ENCODE data around the gene TERB2. TPM values are rescaled to one million over a fixed set of nuclear protein-coding genes. Genes with fewer than 3 reads are reported as not detected.
"Not testable (repeated sequence)": the region's sequence is repeated elsewhere in the genome, so short reads cannot be mapped to it uniquely, and the experiment has no call there.

TERB2 gene
- total RNA-seq, 4 donors from 2014 or later, result not detected

DNA sequence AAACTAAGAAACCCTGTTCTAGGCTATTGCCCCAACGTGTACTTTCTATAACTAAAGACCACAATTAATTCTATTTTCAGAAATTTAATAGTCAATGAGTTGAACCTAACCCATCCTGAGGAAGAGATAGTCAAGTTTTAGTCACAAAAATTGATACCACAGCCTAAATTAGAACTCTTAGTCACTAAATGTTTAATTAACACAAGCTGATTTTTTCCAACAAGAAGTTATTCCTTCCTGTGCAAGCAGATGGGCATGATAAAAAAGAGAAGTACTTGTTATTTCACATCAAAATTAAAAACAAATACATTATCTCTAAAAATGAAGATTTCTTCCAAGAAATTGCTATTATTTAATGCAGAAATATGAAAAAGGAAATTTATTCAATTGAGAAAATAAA lies 38.4 kb upstream of the TERB2 start:
- no peak overlapping the region for H3K27ac ChIP-seq
- no peak for DNase-seq
- in situ Hi-C loops (cut with MboI; ENCODE audit: low pct_ligation_motif_present in 1 of 4, low pct_unique_long_range_greater_than_20kb in 1 of 4, low sequenced_read_pairs in 3 of 4) (no loop called here), intact Hi-C loops (cut with DNase I; ENCODE audit: low total_unique reads) (no loop called here)
- TF ChIP-seq POLR2AphosphoS5 (IDR thresholded peaks at IDR 0.05) (no peak), POLR2A (IDR thresholded peaks at IDR 0.05) (no peak), EP300 (IDR thresholded peaks at IDR 0.05; ENCODE audit: low read depth) (no peak)
- TF ChIP-seq, protein P1, sequence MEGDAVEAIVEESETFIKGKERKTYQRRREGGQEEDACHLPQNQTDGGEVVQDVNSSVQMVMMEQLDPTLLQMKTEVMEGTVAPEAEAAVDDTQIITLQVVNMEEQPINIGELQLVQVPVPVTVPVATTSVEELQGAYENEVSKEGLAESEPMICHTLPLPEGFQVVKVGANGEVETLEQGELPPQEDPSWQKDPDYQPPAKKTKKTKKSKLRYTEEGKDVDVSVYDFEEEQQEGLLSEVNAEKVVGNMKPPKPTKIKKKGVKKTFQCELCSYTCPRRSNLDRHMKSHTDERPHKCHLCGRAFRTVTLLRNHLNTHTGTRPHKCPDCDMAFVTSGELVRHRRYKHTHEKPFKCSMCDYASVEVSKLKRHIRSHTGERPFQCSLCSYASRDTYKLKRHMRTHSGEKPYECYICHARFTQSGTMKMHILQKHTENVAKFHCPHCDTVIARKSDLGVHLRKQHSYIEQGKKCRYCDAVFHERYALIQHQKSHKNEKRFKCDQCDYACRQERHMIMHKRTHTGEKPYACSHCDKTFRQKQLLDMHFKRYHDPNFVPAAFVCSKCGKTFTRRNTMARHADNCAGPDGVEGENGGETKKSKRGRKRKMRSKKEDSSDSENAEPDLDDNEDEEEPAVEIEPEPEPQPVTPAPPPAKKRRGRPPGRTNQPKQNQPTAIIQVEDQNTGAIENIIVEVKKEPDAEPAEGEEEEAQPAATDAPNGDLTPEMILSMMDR (IDR thresholded peaks at IDR 0.05), result no peak
- H3K9me3 ChIP-seq, result no peaks in the 10 kb centered on the region
- no peaks in the 10 kb centered on the region for H3K4me1 ChIP-seq
- no peaks in the 10 kb centered on the region for H3K36me3 ChIP-seq
- no peak overlapping the region for H3K4me3 ChIP-seq
- 78 to 88% methylated on average over 1 of the region's 1 CpG for WGBS, 2 donors (ENCODE audit: low coverage in 1 of 2)
- H3K27me3 ChIP-seq, result no peaks in the 10 kb centered on the region

DNA sequence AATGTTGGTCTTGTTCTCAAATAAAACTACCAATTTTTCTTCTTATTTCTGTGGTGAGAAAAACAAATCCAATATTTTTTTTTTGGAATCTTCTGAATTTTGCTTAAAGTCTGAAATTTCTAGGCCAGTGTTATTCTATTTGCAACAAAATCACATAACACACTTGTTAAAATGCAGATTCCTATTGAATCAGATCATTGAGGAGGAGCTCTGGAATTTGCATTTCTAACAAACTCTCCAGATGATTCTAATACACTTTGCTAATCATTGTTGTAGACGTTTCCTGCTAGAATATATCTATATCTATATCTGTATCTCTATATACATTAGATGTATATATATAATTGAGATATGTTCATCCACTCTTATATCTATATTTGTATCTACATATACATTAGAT lies 27.8 kb upstream of the TERB2 start:
- H3K9me3 ChIP-seq; H3K4me1 ChIP-seq; DNase-seq; H3K27ac ChIP-seq; in situ Hi-C loops (cut with MboI; ENCODE audit: low pct_ligation_motif_present in 1 of 4, low pct_unique_long_range_greater_than_20kb in 1 of 4, low sequenced_read_pairs in 3 of 4); H3K4me3 ChIP-seq; H3K27me3 ChIP-seq; intact Hi-C loops (cut with DNase I; ENCODE audit: low total_unique reads); H3K36me3 ChIP-seq: not testable (repeated sequence)
- WGBS, 2 donors (ENCODE audit: low coverage in 1 of 2), result 69 to 91% methylated on average over 1 of the region's 1 CpG

DNA sequence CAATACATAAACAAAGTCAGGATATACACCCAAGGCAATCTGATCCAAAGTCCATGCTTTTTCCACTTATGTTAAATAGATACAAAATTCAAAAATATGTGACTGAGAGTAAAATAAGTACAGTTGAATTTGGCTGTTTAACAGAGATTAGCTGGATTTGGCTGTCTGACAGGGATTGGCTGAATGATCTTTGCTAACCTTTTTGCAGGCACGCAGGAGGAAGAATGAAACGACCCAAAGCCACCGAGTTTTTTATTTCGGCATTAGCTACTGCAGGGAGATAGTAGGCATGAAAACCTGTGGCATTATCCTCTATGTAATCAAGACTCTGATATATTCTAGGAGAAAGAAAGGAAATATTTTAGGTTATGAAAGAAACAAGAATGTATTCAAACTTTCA lies 26.2 kb upstream of the TERB2 start:
- H3K27ac ChIP-seq; H3K4me3 ChIP-seq; H3K27me3 ChIP-seq; H3K9me3 ChIP-seq; H3K36me3 ChIP-seq; in situ Hi-C loops (cut with MboI; ENCODE audit: low pct_ligation_motif_present in 1 of 4, low pct_unique_long_range_greater_than_20kb in 1 of 4, low sequenced_read_pairs in 3 of 4); intact Hi-C loops (cut with DNase I; ENCODE audit: low total_unique reads); H3K4me1 ChIP-seq; DNase-seq: not testable (repeated sequence)
- WGBS, 2 donors (ENCODE audit: low coverage in 1 of 2), result 52 to 53% methylated on average over 4 of the region's 4 CpGs

DNA sequence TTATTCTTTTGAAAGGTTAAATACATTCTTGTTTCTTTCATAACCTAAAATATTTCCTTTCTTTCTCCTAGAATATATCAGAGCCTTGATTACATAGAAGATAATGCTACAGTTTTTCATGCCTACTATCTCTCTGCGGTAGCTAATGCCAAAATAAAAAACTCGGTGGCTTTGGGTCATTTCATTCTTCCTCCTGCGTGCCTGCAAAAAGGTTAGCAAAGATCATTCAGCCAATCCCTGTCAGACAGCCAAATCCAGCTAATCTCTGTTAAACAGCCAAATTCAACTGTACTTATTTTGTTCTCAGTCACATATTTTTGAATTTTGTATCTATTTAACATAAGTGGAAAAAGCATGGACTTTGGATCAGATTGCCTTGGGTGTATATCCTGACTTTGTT lies 1.8 kb downstream of the TERB2 start:
- H3K27me3 ChIP-seq; H3K27ac ChIP-seq; DNase-seq; H3K4me3 ChIP-seq; intact Hi-C loops (cut with DNase I; ENCODE audit: low total_unique reads); H3K9me3 ChIP-seq; H3K4me1 ChIP-seq; H3K36me3 ChIP-seq: not testable (repeated sequence)
- 29 to 57% methylated on average over 3 of the region's 3 CpGs for WGBS, 2 donors (ENCODE audit: low coverage in 1 of 2)
- in situ Hi-C loops (cut with MboI; ENCODE audit: low pct_ligation_motif_present in 1 of 4, low pct_unique_long_range_greater_than_20kb in 1 of 4, low sequenced_read_pairs in 3 of 4), result loop anchor here in 1 of 4 donors (25.0 kb wide), 1 partner anchor 154 kb away; the partner anchor contains the start of genes DUOX2 and DUOXA2

DNA sequence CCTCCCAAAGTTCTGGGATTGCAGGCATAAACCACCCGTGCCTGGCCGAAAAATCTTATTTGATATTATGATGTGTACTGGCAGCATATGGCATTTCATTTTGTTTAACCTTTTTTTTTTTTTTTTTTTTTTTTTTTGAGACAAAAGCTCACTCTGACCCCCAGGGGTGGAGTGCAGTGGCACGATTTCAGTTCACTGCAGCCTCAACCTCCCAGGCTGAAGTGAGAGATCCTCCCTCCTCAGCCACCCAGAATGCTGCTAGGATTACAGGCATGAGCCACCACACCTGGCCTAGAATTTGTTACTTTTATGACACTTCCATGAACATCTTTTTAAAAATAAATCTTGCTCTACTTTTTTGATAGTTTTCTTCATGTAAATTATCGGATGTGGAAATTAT lies 12.0 kb downstream of the TERB2 start:
- no peak for TF ChIP-seq POLR2A (IDR thresholded peaks at IDR 0.05)
- TF ChIP-seq EP300 (IDR thresholded peaks at IDR 0.05; ENCODE audit: low read depth), result no peak
- TF ChIP-seq POLR2AphosphoS5 (IDR thresholded peaks at IDR 0.05), result no peak
- TF ChIP-seq, protein P1 (IDR thresholded peaks at IDR 0.05), result no peak
- H3K4me3 ChIP-seq, result no peak overlapping the region
- in situ Hi-C loops (cut with MboI; ENCODE audit: low pct_ligation_motif_present in 1 of 4, low pct_unique_long_range_greater_than_20kb in 1 of 4, low sequenced_read_pairs in 3 of 4) (loop anchor here in 1 of 4 donors (25.0 kb wide), 1 partner anchor 144 kb away; the partner anchor contains the start of genes DUOX2 and DUOXA2), intact Hi-C loops (cut with DNase I; ENCODE audit: low total_unique reads) (loop anchor here (2.0 kb wide), 1 partner anchor 70 kb away; no protein-coding TSS in a partner anchor)
- H3K27ac ChIP-seq, result no peak overlapping the region
- DNase-seq, result no peak
- 67 to 70% methylated on average over 2 to 4 of the region's 4 CpGs for WGBS, 2 donors (ENCODE audit: low coverage in 1 of 2)
- H3K4me1 ChIP-seq, result no peaks in the 10 kb centered on the region
- no peaks in the 10 kb centered on the region for H3K36me3 ChIP-seq
- H3K27me3 ChIP-seq, result no peaks in the 10 kb centered on the region
- H3K9me3 ChIP-seq, result no peaks in the 10 kb centered on the region

DNA sequence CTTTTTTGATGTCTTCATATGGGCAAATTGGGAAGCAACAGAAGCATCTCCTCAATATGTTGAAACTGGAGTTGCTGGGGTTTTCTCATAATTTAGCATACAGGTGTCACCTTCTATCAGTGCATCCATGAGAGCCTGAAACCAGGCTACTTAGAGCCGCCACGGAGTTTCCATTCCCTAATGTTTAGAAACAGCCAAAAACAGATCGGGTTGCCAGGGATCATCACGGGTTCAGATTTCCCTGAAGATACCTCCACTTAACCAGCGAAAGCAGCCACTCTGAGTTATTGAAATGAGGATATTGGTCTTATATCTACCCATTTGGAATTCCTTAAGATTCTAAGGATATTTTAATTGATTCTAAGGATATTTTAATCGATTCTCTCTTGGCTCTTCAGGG lies 14.5 kb downstream of the TERB2 start:
- H3K27ac ChIP-seq, result no peak overlapping the region
- H3K4me1 ChIP-seq, result no peaks in the 10 kb centered on the region
- no peaks in the 10 kb centered on the region for H3K27me3 ChIP-seq
- no peak for DNase-seq
- H3K36me3 ChIP-seq, result no peaks in the 10 kb centered on the region
- no peak overlapping the region for H3K4me3 ChIP-seq
- H3K9me3 ChIP-seq, result no peaks in the 10 kb centered on the region
- 55 to 93% methylated on average over 6 of the region's 6 CpGs for WGBS, 2 donors (ENCODE audit: low coverage in 1 of 2)
- no peak for TF ChIP-seq POLR2A (IDR thresholded peaks at IDR 0.05)
- TF ChIP-seq POLR2AphosphoS5 (IDR thresholded peaks at IDR 0.05), result no peak
- TF ChIP-seq, protein P1 (IDR thresholded peaks at IDR 0.05), result no peak
- TF ChIP-seq EP300 (IDR thresholded peaks at IDR 0.05; ENCODE audit: low read depth), result no peak
- intact Hi-C loops (cut with DNase I; ENCODE audit: low total_unique reads) (no loop called here), in situ Hi-C loops (cut with MboI; ENCODE audit: low pct_ligation_motif_present in 1 of 4, low pct_unique_long_range_greater_than_20kb in 1 of 4, low sequenced_read_pairs in 3 of 4) (loop anchor here in 1 of 4 donors (25.0 kb wide), 1 partner anchor 141 kb away; the partner anchor contains the start of genes DUOX2 and DUOXA2)

DNA sequence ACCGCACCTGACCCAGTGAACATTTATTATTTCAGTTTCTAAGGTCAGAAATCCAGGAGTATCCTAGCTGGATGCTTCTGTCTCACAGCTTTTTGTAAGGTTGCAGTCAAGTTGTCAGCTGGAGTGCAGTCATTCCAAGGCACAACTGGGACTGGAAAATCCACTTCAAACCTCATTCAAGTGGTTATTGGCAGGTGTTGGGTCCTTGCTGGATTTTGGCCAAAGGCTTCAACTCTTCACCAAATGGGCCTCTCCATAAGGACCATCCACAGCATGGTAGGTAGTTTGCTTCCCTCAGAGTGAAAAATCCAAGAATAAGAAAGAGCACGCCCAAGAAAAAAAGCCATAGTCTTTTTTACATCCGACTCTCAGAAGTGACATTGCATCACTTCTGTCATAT lies 19.7 kb downstream of the TERB2 start:
- H3K36me3 ChIP-seq; intact Hi-C loops (cut with DNase I; ENCODE audit: low total_unique reads); H3K27ac ChIP-seq; H3K4me3 ChIP-seq; DNase-seq; H3K4me1 ChIP-seq; H3K27me3 ChIP-seq; H3K9me3 ChIP-seq; in situ Hi-C loops (cut with MboI; ENCODE audit: low pct_ligation_motif_present in 1 of 4, low pct_unique_long_range_greater_than_20kb in 1 of 4, low sequenced_read_pairs in 3 of 4): not testable (repeated sequence)
- 92 to 93% methylated on average over 3 of the region's 3 CpGs for WGBS, 2 donors (ENCODE audit: low coverage in 1 of 2)

DNA sequence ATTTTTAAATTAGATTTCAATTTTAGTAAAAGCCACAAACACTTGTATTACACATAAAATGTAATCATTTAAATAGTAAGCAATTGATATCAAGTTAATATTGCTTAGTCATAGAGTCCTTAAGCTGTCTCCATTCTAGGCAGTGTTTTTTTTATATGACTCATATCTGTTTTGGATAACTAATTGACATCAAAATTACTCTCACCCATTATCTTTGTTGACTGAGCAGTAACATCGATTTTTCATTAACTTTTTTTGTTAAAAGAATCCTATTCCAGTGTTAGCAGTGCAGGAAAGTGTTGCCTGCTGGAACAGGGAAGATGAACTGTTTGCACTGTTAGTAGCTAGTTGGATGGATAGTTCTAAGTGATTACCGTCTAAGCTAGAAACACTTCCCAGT lies 21.3 kb downstream of the TERB2 start:
- in situ Hi-C loops (cut with MboI; ENCODE audit: low pct_ligation_motif_present in 1 of 4, low pct_unique_long_range_greater_than_20kb in 1 of 4, low sequenced_read_pairs in 3 of 4); H3K27ac ChIP-seq; H3K36me3 ChIP-seq; H3K4me1 ChIP-seq; DNase-seq; H3K27me3 ChIP-seq; intact Hi-C loops (cut with DNase I; ENCODE audit: low total_unique reads); H3K4me3 ChIP-seq; H3K9me3 ChIP-seq: not testable (repeated sequence)
- 50% methylated on average over 2 of the region's 2 CpGs for WGBS, 2 donors (ENCODE audit: low coverage in 1 of 2)

All from transverse colon (tissue), 4 donors.